Measurements from ENCODE around the gene GARIN5B.

The GARIN5B gene

GRCh38 chr19:55352040-55352439 is 11.0 kb downstream of the GARIN5B start:
- H3K9me3 ChIP-seq = no peaks in the 10 kb centered on the region
- H3K27me3 ChIP-seq = peaks cover 12 to 81% of the 10 kb centered on the region in 2 donors
- intact Hi-C loops (cut with DNase I; ENCODE audit: low total_unique reads) = no loop called here
- peaks cover 0 to 10% (median 1%) of the 10 kb centered on the region in 3 donors for H3K36me3 ChIP-seq
- peaks cover 0 to 22% (median 18%) of the 10 kb centered on the region in 4 donors for H3K4me1 ChIP-seq
- no peak for DNase-seq
- no peak overlapping the region for H3K27ac ChIP-seq
- TF ChIP-seq CTCF (IDR thresholded peaks at IDR 0.05) = no peak
- H3K4me3 ChIP-seq = no peak overlapping the region

- no peak for TF ChIP-seq CTCF (IDR thresholded peaks at IDR 0.05)
- DNase-seq = no peak
- Histone ChIP-seq H3K9me3 (no peaks in the 10 kb centered on the region), H3K4me1 (peaks cover 0 to 22% (median 18%) of the 10 kb centered on the region in 4 donors), H3K36me3 (peaks cover 3 to 20% (median 8%) of the 10 kb centered on the region in 3 donors), H3K4me3 (no peak overlapping the region), H3K27ac (no peak overlapping the region), H3K27me3 (peaks cover 12 to 69% of the 10 kb centered on the region in 2 donors)
- intact Hi-C loops (cut with DNase I; ENCODE audit: low total_unique reads) = no loop called here
Observed at GRCh38 chr19:55350620-55351315, 12.3 kb downstream of the GARIN5B start.

GRCh38 chr19:55348317-55349034 is 14.6 kb downstream of the GARIN5B start:
- Histone ChIP-seq H3K27ac (no peak overlapping the region), H3K27me3 (peaks cover 8 to 46% of the 10 kb centered on the region in 2 donors), H3K9me3 (no peaks in the 10 kb centered on the region), H3K4me1 (peaks cover 0 to 7% (median 6%) of the 10 kb centered on the region in 4 donors), H3K4me3 (no peak overlapping the region), H3K36me3 (peaks cover 3 to 33% (median 14%) of the 10 kb centered on the region in 3 donors)
- no peak for TF ChIP-seq CTCF (IDR thresholded peaks at IDR 0.05)
- intact Hi-C loops (cut with DNase I; ENCODE audit: low total_unique reads) = no loop called here
- no peak for DNase-seq

GRCh38 chr19:55347442-55348009 is 15.5 kb downstream of the GARIN5B start:
- peaks cover 0 to 36% of the 10 kb centered on the region in 2 donors for H3K27me3 ChIP-seq
- H3K27ac ChIP-seq = no peak overlapping the region
- DNase-seq = no peak
- peaks cover 12 to 43% (median 19%) of the 10 kb centered on the region in 3 donors for H3K36me3 ChIP-seq
- H3K4me1 ChIP-seq = no peaks in the 10 kb centered on the region
- intact Hi-C loops (cut with DNase I; ENCODE audit: low total_unique reads) = no loop called here
- no peak for TF ChIP-seq CTCF (IDR thresholded peaks at IDR 0.05)
- H3K9me3 ChIP-seq = no peaks in the 10 kb centered on the region
- H3K4me3 ChIP-seq = no peak overlapping the region

- no peak for TF ChIP-seq CTCF (IDR thresholded peaks at IDR 0.05)
- intact Hi-C loops (cut with DNase I; ENCODE audit: low total_unique reads) = no loop called here
- no peak for DNase-seq
- Histone ChIP-seq H3K27ac (no peak overlapping the region), H3K4me3 (no peak overlapping the region), H3K36me3 (peaks cover 12 to 49% (median 25%) of the 10 kb centered on the region in 3 donors), H3K27me3 (peaks cover 0 to 30% of the 10 kb centered on the region in 2 donors), H3K4me1 (no peaks in the 10 kb centered on the region), H3K9me3 (no peaks in the 10 kb centered on the region)
Observed at GRCh38 chr19:55346725-55347441, 16.2 kb downstream of the GARIN5B start.
